Measurements from ENCODE around the gene MPP4. TPM values are rescaled to one million over a fixed set of nuclear protein-coding genes. Genes with fewer than 3 reads are reported as not detected.

The MPP4 gene
- total and polyA plus RNA-seq, 9 of the 15 experiments (the other 6 are each of a cell fraction or from before 2014, with no cell fraction given): 0.03 to 0.08 TPM; not detected in 7

- ChIA-PET POLR2A (interaction anchor here (1.5 to 1.7 kb wide), 2 partner anchors 10 to 12 kb away, joined by 3 to 4 read pairs; partner anchors contain the start of gene TMEM237), CTCF (ENCODE audit: low intra/inter-chr PET ratio) (no interaction called here)
- TF ChIP-seq POLR2AphosphoS2 (IDR thresholded peaks at IDR 0.05; ENCODE audit: low read length): no peak
- no peak for TF ChIP-seq PHTF2 (CRISPR knock-in tag; IDR thresholded peaks at IDR 0.05)
- no peak for TF ChIP-seq TAF15 (IDR thresholded peaks at IDR 0.05; ENCODE audit: low read depth, low read length)
- no peak for TF ChIP-seq SREBF2 (CRISPR knock-in tag; IDR thresholded peaks at IDR 0.05)
- TF ChIP-seq RBM17 (IDR thresholded peaks at IDR 0.05; ENCODE audit: borderline replicate concordance, low read depth, low read length): no peak
- TF ChIP-seq FOS (IDR thresholded peaks at IDR 0.05; ENCODE audit: extremely low read depth, insufficient read length): no peak
- no peak for TF ChIP-seq KLF10 (CRISPR knock-in tag; IDR thresholded peaks at IDR 0.05)
- TF ChIP-seq PTTG1 (tag; IDR thresholded peaks at IDR 0.05; ENCODE audit: low read depth): no peak
- no peak for TF ChIP-seq ATF3 (IDR thresholded peaks at IDR 0.05)
- TF ChIP-seq ATF3 (CRISPR knock-in tag; conservative IDR thresholded peaks at IDR 0.05): no peak
- TF ChIP-seq CUX1 (CRISPR knock-in tag; IDR thresholded peaks at IDR 0.05): no peak
- no peak for TF ChIP-seq AFF1 (IDR thresholded peaks at IDR 0.05; ENCODE audit: low read depth in 1 of 2, partially characterized antibody in 2 of 2)
- no peak for TF ChIP-seq ETV5 (CRISPR knock-in tag; IDR thresholded peaks at IDR 0.05; ENCODE audit: low read depth)
- no peak for TF ChIP-seq POLR2A (conservative IDR thresholded peaks at IDR 0.05)
Measured at GRCh38 chr2:201631041-201631440, 67.4 kb downstream of the MPP4 start.

More at GRCh38 chr2:201631041-201631440, 67.4 kb downstream of the MPP4 start:
- no peak for DNase-seq (ENCODE audit: extremely low read depth in 1 of 4, low spot score in 3 of 4)
- no TSS peak for BruUV-seq (replicated peaks)
- Histone ChIP-seq H3K9me3 (replicated peaks; ENCODE audit: control insufficient read depth, insufficient read depth, low read depth, low read length) (no peaks in the 10 kb centered on the region), H3K9me1 (ENCODE audit: control insufficient read depth, insufficient read depth, low read length) (no peaks in the 10 kb centered on the region), H3K27me3 (ENCODE audit: control insufficient read depth in 2 of 2, insufficient read depth in 2 of 2, low read length in 2 of 2) (no peaks in the 10 kb centered on the region), H3K4me3 (no peak overlapping the region), H3K27ac (ENCODE audit: extremely low read depth, low read depth, low read length) (no peak overlapping the region), H3K79me2 (ENCODE audit: control insufficient read depth, insufficient read depth, low read length) (no peaks in the 10 kb centered on the region), H3K4me1 (replicated peaks in 1 of 2; ENCODE audit: control insufficient read depth in 2 of 2, insufficient read depth in 2 of 2, low read length in 2 of 2) (no peaks in the 10 kb centered on the region; a peak in 1 of 5 replicates), H2AFZ (ENCODE audit: low read depth, low read length) (no peak overlapping the region), H3K9ac (ENCODE audit: insufficient read depth in 1 of 2, low read depth in 2 of 2, low read length in 2 of 2) (no peak overlapping the region), H4K20me1 (replicated peaks; ENCODE audit: control insufficient read depth, insufficient read depth, low read length) (no peaks in the 10 kb centered on the region), H3K4me2 (ENCODE audit: insufficient read depth, low read length) (no peak overlapping the region), H3K36me3 (ENCODE audit: control insufficient read depth, insufficient read depth, low read length) (peaks cover 27% of the 10 kb centered on the region; the same call in 1 of the 3 replicates)
- in situ Hi-C loops (cut with MboI): no loop called here
- FAIRE-seq: no peak
- WGBS (ENCODE audit: insufficient coverage, low coverage, missing lambda C conversion rate): 87% methylated on average over 7 of the region's 8 CpGs
- intact Hi-C loops (cut with micrococcal nuclease): no loop called here
- no peak for ATAC-seq

All from K562 (cell line).